Hematopoietic multipotent progenitor cell treated with erythropoietin and hydrocortisone succinate and interleukin-3 and kit ligand, for 4 days (in vitro differentiated cells): Measurements from ENCODE around the gene GORAB.

ENCODE experiments used
- DNase-seq: peaks from one replicate; pipeline ENCODE4 v3.0.0-alpha.2; 2015

GORAB gene

DNA sequence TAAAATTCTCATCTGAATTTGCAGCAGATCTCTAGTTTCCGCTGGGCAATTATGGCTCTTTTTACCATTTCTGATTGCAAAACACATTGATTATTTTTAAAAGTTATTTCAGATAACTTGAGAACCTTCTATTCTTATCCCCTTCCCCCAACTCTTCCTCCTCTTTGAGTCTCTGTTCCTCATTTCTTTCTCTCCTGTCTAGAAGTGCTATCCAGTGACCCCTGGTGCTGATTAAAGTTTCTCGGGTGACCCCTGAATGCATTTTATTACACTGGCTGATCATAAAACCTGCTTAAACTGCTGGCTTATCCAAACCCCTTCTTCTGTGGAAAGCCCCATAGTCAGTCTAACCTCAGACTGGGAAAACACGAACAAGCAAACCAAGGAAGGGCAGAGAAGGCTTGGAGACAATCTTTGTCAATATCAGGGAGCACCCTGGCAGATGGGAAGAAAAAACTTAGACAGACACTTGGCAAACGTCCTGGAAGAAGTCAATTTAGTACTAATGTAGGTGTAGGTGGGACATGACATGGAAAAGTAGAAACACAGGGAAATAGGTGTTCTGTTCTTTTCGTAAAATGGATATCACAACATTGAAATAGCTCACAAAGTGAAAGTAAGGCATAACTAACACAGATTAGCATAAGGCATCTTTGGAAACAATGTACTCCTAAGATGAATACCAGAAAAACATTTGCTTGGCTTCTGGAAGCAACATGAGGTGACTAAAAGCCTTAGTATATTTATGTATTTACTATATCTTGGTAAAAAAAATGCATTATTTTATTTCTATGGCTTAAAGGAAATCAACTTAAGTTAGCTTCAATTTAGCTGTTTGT is 61.4 kb downstream of the GORAB start:
- DNase-seq = peak; percentile 32

DNA sequence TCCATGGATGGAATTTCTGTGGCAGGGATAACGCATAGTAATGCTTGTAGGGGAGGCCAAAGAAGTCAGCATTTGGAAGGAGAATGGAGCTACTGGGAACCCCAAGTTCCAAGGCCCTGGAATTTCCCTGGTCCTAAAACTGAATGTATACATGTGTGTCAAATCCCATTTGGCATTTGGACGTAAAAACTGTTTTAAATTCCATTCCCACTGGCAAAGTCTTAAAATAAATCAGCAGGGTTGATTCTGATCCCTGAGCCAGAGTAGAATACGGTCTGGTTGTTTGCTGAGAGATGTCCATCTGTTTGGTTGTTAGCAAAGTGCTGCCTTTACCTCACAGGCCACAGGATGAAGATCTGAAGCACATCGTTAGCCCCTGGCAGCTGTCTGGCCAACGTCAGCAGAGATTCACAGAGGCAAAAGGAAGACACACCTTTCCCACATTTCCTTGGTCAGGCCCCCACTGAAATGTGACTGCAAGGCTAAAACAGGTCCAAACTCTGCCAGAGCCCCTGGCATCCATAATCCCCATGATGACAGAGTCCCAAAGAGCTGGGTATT is 62.2 kb downstream of the GORAB start:
- DNase-seq = no peak

DNA sequence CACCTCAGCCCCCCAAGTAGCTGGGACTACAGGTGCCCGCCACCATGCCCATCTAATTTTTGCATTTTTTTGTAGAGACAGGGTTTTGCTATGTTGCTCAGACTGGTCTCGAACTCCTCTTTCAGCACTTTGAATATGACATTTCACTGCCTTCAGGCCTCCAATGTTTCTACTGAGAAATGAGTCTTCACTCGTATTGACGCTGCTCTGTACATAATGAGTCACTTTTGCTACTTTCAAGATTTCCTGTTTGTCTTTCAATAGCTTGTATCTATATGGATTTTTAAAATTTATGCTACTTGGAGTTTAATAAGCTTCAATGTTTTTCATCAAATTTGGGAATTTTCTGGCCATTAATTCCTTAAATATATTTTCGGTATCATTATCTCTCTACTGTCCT is 64.7 kb downstream of the GORAB start:
- DNase-seq = no peak

DNA sequence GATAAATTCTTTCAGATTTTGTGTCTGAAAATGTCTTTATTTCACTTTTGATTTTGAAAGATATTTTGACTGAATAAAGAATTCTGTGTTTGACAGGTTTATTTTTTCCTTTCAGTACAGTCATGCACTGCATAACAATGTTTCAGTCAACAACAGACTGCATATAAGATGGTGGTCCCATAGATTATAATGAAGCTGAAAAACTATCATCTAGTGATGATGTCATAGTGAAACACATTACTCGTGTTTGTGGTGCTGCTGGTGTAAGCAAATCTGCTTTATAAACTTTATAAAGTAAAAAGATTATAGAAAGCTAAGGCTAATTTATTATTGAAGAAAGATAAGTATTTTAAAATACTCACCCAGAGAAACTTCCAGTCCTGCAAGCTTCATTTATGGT is 66.7 kb downstream of the GORAB start:
- DNase-seq = no peak

DNA sequence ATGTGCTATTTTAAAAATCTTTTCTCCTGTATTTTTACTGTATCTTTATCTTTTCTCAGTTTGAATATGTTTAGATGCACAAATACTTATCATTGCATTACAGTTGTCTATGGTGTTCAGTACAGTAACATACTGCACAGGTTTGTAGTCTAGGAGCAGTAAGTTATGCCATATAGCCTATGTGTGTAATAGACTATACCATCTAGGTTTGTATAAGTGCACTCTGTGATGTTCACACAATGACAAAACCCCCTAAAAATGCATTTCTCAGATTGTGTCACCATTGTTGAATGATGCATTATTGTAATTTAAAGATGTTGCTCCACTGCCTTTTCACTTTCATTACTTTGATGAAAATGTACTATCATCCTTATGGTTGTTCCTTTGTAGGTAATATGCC is 67.1 kb downstream of the GORAB start:
- DNase-seq = no peak

DNA sequence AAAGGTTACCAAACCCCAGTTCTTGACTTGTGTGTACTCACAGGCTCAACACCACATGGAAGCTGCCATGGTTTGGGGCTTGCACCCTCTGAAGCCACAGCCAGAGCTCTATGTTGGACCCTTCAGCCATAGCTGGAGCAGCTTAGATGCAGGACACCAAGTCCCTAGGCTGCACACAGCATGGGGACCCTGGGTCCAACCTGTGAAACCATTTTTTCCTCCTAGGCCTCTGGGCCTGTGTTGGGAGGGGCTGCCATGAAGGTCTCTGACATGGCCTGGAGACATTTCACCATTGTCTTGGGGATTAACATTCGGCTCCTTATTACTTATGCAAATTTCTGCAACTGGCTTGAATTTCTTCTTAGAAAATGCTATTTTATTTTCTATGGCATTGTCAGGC is 69.9 kb downstream of the GORAB start:
- DNase-seq = no peak
